Liver (tissue), 3 donors: Measurements from ENCODE around the gene NOP9.

Source experiments
- ATF3 ChIP-seq: IDR thresholded peaks from 2 replicates; pipeline ENCODE4 v1.6.1; 2016; ENCODE audit warnings: antibody characterized with exemption
- CTCF ChIP-seq: fragments of 150-350 bp; IDR thresholded peaks from 2 replicates; pipeline ENCODE4 v1.5.1; 2017; ENCODE audit warnings: improper control_type of control experiment, low read depth, low read length; ENCODE audit not compliant: missing input control
- EGR1 ChIP-seq, 2 donors: IDR thresholded peaks; 2 replicates each; pipeline ENCODE4 v1.6.1; 2016 to 2018; ENCODE audit warnings: antibody characterized with exemption in 2 of 2, low read depth in 2 of 2
- RXRA ChIP-seq, 2 donors: IDR thresholded peaks; 2 replicates each; pipeline ENCODE4 v1.6.1; 2017 to 2018; ENCODE audit warnings: antibody characterized with exemption in 2 of 2, mild to moderate bottlenecking in 1 of 2
- donor health status: healthy.
- donor health status: healthy.

- no peak for TF ChIP-seq EGR1 (IDR thresholded peaks at IDR 0.05; ENCODE audit: low read depth in 2 of 2)
- TF ChIP-seq CTCF = no peak
- TF ChIP-seq ATF3 = no peak
- no peak for TF ChIP-seq RXRA (IDR thresholded peaks at IDR 0.05)
Measured at GRCh38 chr14:24325041-24325530, 25.4 kb downstream of the NOP9 start.
